Measurements from ENCODE around the gene CTNNA3. TPM values are rescaled to one million over a fixed set of nuclear protein-coding genes. Genes with fewer than 3 reads are reported as not detected.

The CTNNA3 gene
- total and polyA plus RNA-seq, 4 donors: 0.38 to 8.9 (median 5.2) TPM

GRCh38 chr10:66760941-66761340, 935.1 kb downstream of the CTNNA3 start:
- no peaks in the 10 kb centered on the region for H3K27me3 ChIP-seq (ENCODE audit: control insufficient read depth in 1 of 2, insufficient read depth in 2 of 2, low read length in 1 of 2)
- WGBS, 2 donors: 81 to 91% methylated on average over 1 of the region's 1 CpG
- H3K4me3 ChIP-seq (ENCODE audit: low read length in 2 of 2): no peak overlapping the region
- no peaks in the 10 kb centered on the region for H3K36me3 ChIP-seq (ENCODE audit: control insufficient read depth in 1 of 2, insufficient read depth in 2 of 2, low read length in 1 of 2)
- H3K9me3 ChIP-seq (ENCODE audit: control insufficient read depth, low read length): no peaks in the 10 kb centered on the region
- intact Hi-C loops (cut with DNase I): loop anchor here in 1 of 2 donors (10.0 kb wide), 1 partner anchor 974 kb away; no protein-coding TSS in a partner anchor
- ATAC-seq (ENCODE audit: low FRiP score) (no peak), DNase-seq (no peak)
- no peak overlapping the region for H3K27ac ChIP-seq (ENCODE audit: low read depth in 1 of 2, low read length in 2 of 2)
- H3K4me1 ChIP-seq (ENCODE audit: control insufficient read depth in 1 of 2, insufficient read depth in 2 of 2, low read length in 2 of 2): no peaks in the 10 kb centered on the region

GRCh38 chr10:66755474-66755873, 940.5 kb downstream of the CTNNA3 start:
- no peak for ATAC-seq (ENCODE audit: low FRiP score)
- Histone ChIP-seq H3K4me3 (ENCODE audit: low read length in 2 of 2) (no peak overlapping the region), H3K36me3 (ENCODE audit: control insufficient read depth in 1 of 2, insufficient read depth in 2 of 2, low read length in 1 of 2) (no peaks in the 10 kb centered on the region), H3K9me3 (ENCODE audit: control insufficient read depth, low read length) (no peaks in the 10 kb centered on the region), H3K4me1 (ENCODE audit: control insufficient read depth in 1 of 2, insufficient read depth in 2 of 2, low read length in 2 of 2) (no peaks in the 10 kb centered on the region), H3K27ac (ENCODE audit: low read depth in 1 of 2, low read length in 2 of 2) (no peak overlapping the region), H3K27me3 (ENCODE audit: control insufficient read depth in 1 of 2, insufficient read depth in 2 of 2, low read length in 1 of 2) (no peaks in the 10 kb centered on the region)
- no peak for DNase-seq
- intact Hi-C loops (cut with DNase I): no loop called here
- 70 to 76% methylated on average over 3 of the region's 3 CpGs for WGBS, 2 donors

- Histone ChIP-seq H3K9me3 (ENCODE audit: control insufficient read depth, low read length) (no peaks in the 10 kb centered on the region), H3K36me3 (ENCODE audit: control insufficient read depth in 1 of 2, insufficient read depth in 2 of 2, low read length in 1 of 2) (no peaks in the 10 kb centered on the region), H3K4me3 (ENCODE audit: low read length in 2 of 2) (no peak overlapping the region), H3K27ac (ENCODE audit: low read depth in 1 of 2, low read length in 2 of 2) (no peak overlapping the region), H3K27me3 (ENCODE audit: control insufficient read depth in 1 of 2, insufficient read depth in 2 of 2, low read length in 1 of 2) (no peaks in the 10 kb centered on the region), H3K4me1 (ENCODE audit: control insufficient read depth in 1 of 2, insufficient read depth in 2 of 2, low read length in 2 of 2) (no peaks in the 10 kb centered on the region)
- intact Hi-C loops (cut with DNase I): no loop called here
- ATAC-seq (ENCODE audit: low FRiP score) (no peak), DNase-seq (no peak)
- 96% methylated on average over 1 of the region's 1 CpG for WGBS, 2 donors
Observed at GRCh38 chr10:66752714-66753113, 943.3 kb downstream of the CTNNA3 start.

- H3K27me3 ChIP-seq (ENCODE audit: control insufficient read depth in 1 of 2, insufficient read depth in 2 of 2, low read length in 1 of 2): no peaks in the 10 kb centered on the region
Observed at GRCh38 chr10:66748217-66748616, 947.8 kb downstream of the CTNNA3 start.

GRCh38 chr10:66747451-66747850, 948.5 kb downstream of the CTNNA3 start:
- no peak overlapping the region for H3K27ac ChIP-seq (ENCODE audit: low read depth in 1 of 2, low read length in 2 of 2)
- no peak overlapping the region for H3K4me3 ChIP-seq (ENCODE audit: low read length in 2 of 2)
- H3K4me1 ChIP-seq (ENCODE audit: control insufficient read depth in 1 of 2, insufficient read depth in 2 of 2, low read length in 2 of 2): no peaks in the 10 kb centered on the region
- DNase-seq (no peak), ATAC-seq (ENCODE audit: low FRiP score) (no peak)
- intact Hi-C loops (cut with DNase I): no loop called here
- no peaks in the 10 kb centered on the region for H3K36me3 ChIP-seq (ENCODE audit: control insufficient read depth in 1 of 2, insufficient read depth in 2 of 2, low read length in 1 of 2)
- H3K27me3 ChIP-seq (ENCODE audit: control insufficient read depth in 1 of 2, insufficient read depth in 2 of 2, low read length in 1 of 2): no peaks in the 10 kb centered on the region
- H3K9me3 ChIP-seq (ENCODE audit: control insufficient read depth, low read length): no peaks in the 10 kb centered on the region
- 19 to 28% methylated on average over 2 of the region's 2 CpGs for WGBS, 2 donors

More at GRCh38 chr10:66748217-66748616, 947.8 kb downstream of the CTNNA3 start:
- ATAC-seq (ENCODE audit: low FRiP score): no peak
- no peak overlapping the region for H3K27ac ChIP-seq (ENCODE audit: low read depth in 1 of 2, low read length in 2 of 2)
- intact Hi-C loops (cut with DNase I): no loop called here
- H3K9me3 ChIP-seq (ENCODE audit: control insufficient read depth, low read length): no peaks in the 10 kb centered on the region
- H3K36me3 ChIP-seq (ENCODE audit: control insufficient read depth in 1 of 2, insufficient read depth in 2 of 2, low read length in 1 of 2): no peaks in the 10 kb centered on the region
- no peaks in the 10 kb centered on the region for H3K4me1 ChIP-seq (ENCODE audit: control insufficient read depth in 1 of 2, insufficient read depth in 2 of 2, low read length in 2 of 2)
- no peak for DNase-seq
- 77 to 85% methylated on average over 1 of the region's 1 CpG for WGBS, 2 donors
- no peak overlapping the region for H3K4me3 ChIP-seq (ENCODE audit: low read length in 2 of 2)

GRCh38 chr10:66746711-66747110, 949.3 kb downstream of the CTNNA3 start:
- H3K4me3 ChIP-seq (ENCODE audit: low read length in 2 of 2): no peak overlapping the region
- no peak for DNase-seq
- 66 to 68% methylated on average over 2 of the region's 2 CpGs for WGBS, 2 donors

GRCh38 chr10:66746246-66746645, 949.7 kb downstream of the CTNNA3 start:
- intact Hi-C loops (cut with DNase I): no loop called here
- Histone ChIP-seq H3K4me1 (ENCODE audit: control insufficient read depth in 1 of 2, insufficient read depth in 2 of 2, low read length in 2 of 2) (no peaks in the 10 kb centered on the region), H3K4me3 (ENCODE audit: low read length in 2 of 2) (no peak overlapping the region), H3K27me3 (ENCODE audit: control insufficient read depth in 1 of 2, insufficient read depth in 2 of 2, low read length in 1 of 2) (no peaks in the 10 kb centered on the region), H3K9me3 (ENCODE audit: control insufficient read depth, low read length) (no peaks in the 10 kb centered on the region), H3K27ac (ENCODE audit: low read depth in 1 of 2, low read length in 2 of 2) (no peak overlapping the region), H3K36me3 (ENCODE audit: control insufficient read depth in 1 of 2, insufficient read depth in 2 of 2, low read length in 1 of 2) (no peaks in the 10 kb centered on the region)
- no peak for ATAC-seq (ENCODE audit: low FRiP score)
- no peak for DNase-seq

More at GRCh38 chr10:66746711-66747110, 949.3 kb downstream of the CTNNA3 start:
- H3K4me1 ChIP-seq (ENCODE audit: control insufficient read depth in 1 of 2, insufficient read depth in 2 of 2, low read length in 2 of 2): no peaks in the 10 kb centered on the region
- no peaks in the 10 kb centered on the region for H3K36me3 ChIP-seq (ENCODE audit: control insufficient read depth in 1 of 2, insufficient read depth in 2 of 2, low read length in 1 of 2)
- no peaks in the 10 kb centered on the region for H3K9me3 ChIP-seq (ENCODE audit: control insufficient read depth, low read length)
- intact Hi-C loops (cut with DNase I): no loop called here
- no peaks in the 10 kb centered on the region for H3K27me3 ChIP-seq (ENCODE audit: control insufficient read depth in 1 of 2, insufficient read depth in 2 of 2, low read length in 1 of 2)
- no peak overlapping the region for H3K27ac ChIP-seq (ENCODE audit: low read depth in 1 of 2, low read length in 2 of 2)
- ATAC-seq (ENCODE audit: low FRiP score): no peak

- no peak for ATAC-seq (ENCODE audit: low FRiP score)
- Histone ChIP-seq H3K27ac (ENCODE audit: low read depth in 1 of 2, low read length in 2 of 2) (no peak overlapping the region), H3K4me3 (ENCODE audit: low read length in 2 of 2) (no peak overlapping the region), H3K27me3 (ENCODE audit: control insufficient read depth in 1 of 2, insufficient read depth in 2 of 2, low read length in 1 of 2) (no peaks in the 10 kb centered on the region), H3K4me1 (ENCODE audit: control insufficient read depth in 1 of 2, insufficient read depth in 2 of 2, low read length in 2 of 2) (no peaks in the 10 kb centered on the region), H3K9me3 (ENCODE audit: control insufficient read depth, low read length) (no peaks in the 10 kb centered on the region), H3K36me3 (ENCODE audit: control insufficient read depth in 1 of 2, insufficient read depth in 2 of 2, low read length in 1 of 2) (no peaks in the 10 kb centered on the region)
- WGBS, 2 donors: 61 to 70% methylated on average over 2 of the region's 2 CpGs
- no peak for DNase-seq
- intact Hi-C loops (cut with DNase I): no loop called here
Observed at GRCh38 chr10:66744915-66745314, 951.1 kb downstream of the CTNNA3 start.

- no peak for ATAC-seq (ENCODE audit: low FRiP score)
- WGBS, 2 donors: 81 to 87% methylated on average over 2 of the region's 2 CpGs
Observed at GRCh38 chr10:66737241-66737640, 958.8 kb downstream of the CTNNA3 start.

More at GRCh38 chr10:66737241-66737640, 958.8 kb downstream of the CTNNA3 start:
- H3K27ac ChIP-seq (ENCODE audit: low read depth in 1 of 2, low read length in 2 of 2): no peak overlapping the region
- DNase-seq: no peak
- no peak overlapping the region for H3K4me3 ChIP-seq (ENCODE audit: low read length in 2 of 2)
- no peaks in the 10 kb centered on the region for H3K4me1 ChIP-seq (ENCODE audit: control insufficient read depth in 1 of 2, insufficient read depth in 2 of 2, low read length in 2 of 2)
- no peaks in the 10 kb centered on the region for H3K27me3 ChIP-seq (ENCODE audit: control insufficient read depth in 1 of 2, insufficient read depth in 2 of 2, low read length in 1 of 2)
- intact Hi-C loops (cut with DNase I): no loop called here
- no peaks in the 10 kb centered on the region for H3K9me3 ChIP-seq (ENCODE audit: control insufficient read depth, low read length)
- no peaks in the 10 kb centered on the region for H3K36me3 ChIP-seq (ENCODE audit: control insufficient read depth in 1 of 2, insufficient read depth in 2 of 2, low read length in 1 of 2)
